Measurements from ENCODE around the gene RPL10.
A peak's percentile ranks its signal among the peaks of the same experiment; 100 is the strongest.

The RPL10 gene

GRCh38 chrX:154397888-154398667 is at the start of gene RPL10:
Gene RPL10 (plus strand): TSS chrX:154398377. CDS start chrX:154398520, 143 bp downstream.
- peak; percentile 93 for DNase-seq (ENCODE audit: low spot score)
- in situ Hi-C loops (cut with MboI; ENCODE audit: low sequenced_read_pairs, unreplicated experiment): no loop called here
- TF ChIP-seq, protein P1, sequence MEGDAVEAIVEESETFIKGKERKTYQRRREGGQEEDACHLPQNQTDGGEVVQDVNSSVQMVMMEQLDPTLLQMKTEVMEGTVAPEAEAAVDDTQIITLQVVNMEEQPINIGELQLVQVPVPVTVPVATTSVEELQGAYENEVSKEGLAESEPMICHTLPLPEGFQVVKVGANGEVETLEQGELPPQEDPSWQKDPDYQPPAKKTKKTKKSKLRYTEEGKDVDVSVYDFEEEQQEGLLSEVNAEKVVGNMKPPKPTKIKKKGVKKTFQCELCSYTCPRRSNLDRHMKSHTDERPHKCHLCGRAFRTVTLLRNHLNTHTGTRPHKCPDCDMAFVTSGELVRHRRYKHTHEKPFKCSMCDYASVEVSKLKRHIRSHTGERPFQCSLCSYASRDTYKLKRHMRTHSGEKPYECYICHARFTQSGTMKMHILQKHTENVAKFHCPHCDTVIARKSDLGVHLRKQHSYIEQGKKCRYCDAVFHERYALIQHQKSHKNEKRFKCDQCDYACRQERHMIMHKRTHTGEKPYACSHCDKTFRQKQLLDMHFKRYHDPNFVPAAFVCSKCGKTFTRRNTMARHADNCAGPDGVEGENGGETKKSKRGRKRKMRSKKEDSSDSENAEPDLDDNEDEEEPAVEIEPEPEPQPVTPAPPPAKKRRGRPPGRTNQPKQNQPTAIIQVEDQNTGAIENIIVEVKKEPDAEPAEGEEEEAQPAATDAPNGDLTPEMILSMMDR (IDR thresholded peaks at IDR 0.05; ENCODE audit: borderline replicate concordance, control extremely low read depth, extremely low read depth, insufficient read depth, missing control alignments): no peak

GRCh38 chrX:154348646-154349358 is 49.4 kb upstream of the RPL10 start:
- TF ChIP-seq, protein P1 (IDR thresholded peaks at IDR 0.05; ENCODE audit: borderline replicate concordance, control extremely low read depth, extremely low read depth, insufficient read depth, missing control alignments): no peak
- DNase-seq (ENCODE audit: low spot score): no peak
- in situ Hi-C loops (cut with MboI; ENCODE audit: low sequenced_read_pairs, unreplicated experiment): no loop called here

DNA sequence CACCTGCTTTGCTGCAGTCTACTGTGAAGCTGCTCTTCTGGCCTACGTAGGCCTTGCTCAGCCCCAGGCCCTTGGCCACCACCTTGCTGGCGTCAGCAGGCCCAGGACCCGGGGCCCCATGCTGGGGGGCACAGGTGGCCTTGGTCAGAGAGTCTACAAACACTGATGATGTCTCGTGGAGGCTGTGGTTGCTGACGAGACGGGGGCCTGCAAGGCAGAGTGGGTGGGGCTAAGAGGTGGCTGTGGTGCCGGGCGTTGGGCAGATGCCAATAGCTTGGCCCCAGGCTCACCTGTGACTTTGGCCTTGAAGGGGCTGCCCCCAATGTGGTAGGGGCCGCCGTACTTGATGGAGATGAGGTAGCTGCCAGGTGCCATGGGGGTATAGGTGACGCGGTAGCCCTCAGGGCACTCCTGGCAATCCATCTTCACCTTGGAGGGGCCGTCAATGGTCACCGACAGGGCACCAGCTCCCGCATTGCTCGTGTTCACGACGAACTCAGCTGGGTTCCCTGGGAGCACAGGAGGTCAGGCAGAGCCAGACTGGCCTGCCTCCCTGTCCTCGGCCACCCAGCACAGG is 48.7 kb upstream of the RPL10 start:
- DNase-seq (ENCODE audit: low spot score): no peak
- TF ChIP-seq, protein P1 (IDR thresholded peaks at IDR 0.05; ENCODE audit: borderline replicate concordance, control extremely low read depth, extremely low read depth, insufficient read depth, missing control alignments): no peak
- in situ Hi-C loops (cut with MboI; ENCODE audit: low sequenced_read_pairs, unreplicated experiment): no loop called here

DNA sequence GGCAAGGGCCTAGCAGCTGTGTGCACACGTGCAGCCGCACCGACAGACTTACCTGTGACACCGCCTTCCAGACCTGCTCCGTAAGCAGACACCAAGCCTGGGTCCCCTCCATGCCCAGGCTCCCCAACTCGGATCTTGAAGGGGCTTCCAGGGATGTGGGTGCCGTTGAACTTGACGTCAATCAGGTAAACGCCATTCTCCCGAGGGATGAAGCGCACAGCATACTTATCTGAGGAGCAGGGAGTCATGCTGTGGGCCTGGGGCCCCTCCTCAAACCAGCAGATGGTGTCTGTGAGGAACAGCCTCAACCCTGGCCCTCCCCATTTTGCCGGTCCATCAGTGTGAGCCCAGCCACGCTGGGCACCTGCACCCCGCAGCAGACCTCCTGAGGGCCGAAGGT is 48.2 kb upstream of the RPL10 start:
- in situ Hi-C loops (cut with MboI; ENCODE audit: low sequenced_read_pairs, unreplicated experiment): no loop called here
- TF ChIP-seq, protein P1 (IDR thresholded peaks at IDR 0.05; ENCODE audit: borderline replicate concordance, control extremely low read depth, extremely low read depth, insufficient read depth, missing control alignments): no peak
- DNase-seq (ENCODE audit: low spot score): no peak

GRCh38 chrX:154350429-154351182 is 47.6 kb upstream of the RPL10 start:
- no peak for DNase-seq (ENCODE audit: low spot score)

More at GRCh38 chrX:154350429-154351182, 47.6 kb upstream of the RPL10 start:
- in situ Hi-C loops (cut with MboI; ENCODE audit: low sequenced_read_pairs, unreplicated experiment): no loop called here
- TF ChIP-seq, protein P1 (IDR thresholded peaks at IDR 0.05; ENCODE audit: borderline replicate concordance, control extremely low read depth, extremely low read depth, insufficient read depth, missing control alignments): no peak

Measured in GM13976 (cell line).